HG03457 (cell line): Measurements from ENCODE around the gene DGKI.

ENCODE experiments used
- ATAC-seq: cut with Tn5 transposase; IDR thresholded peaks from one replicate; pipeline ENCODE4 v1.9.1; 2021; ENCODE audit warnings: moderate number of reproducible peaks; ENCODE audit not compliant: unreplicated experiment

The DGKI gene

GRCh38 chr7:137439829-137440825 lies 406.6 kb downstream of the DGKI start:
- ATAC-seq, result no peak

DNA sequence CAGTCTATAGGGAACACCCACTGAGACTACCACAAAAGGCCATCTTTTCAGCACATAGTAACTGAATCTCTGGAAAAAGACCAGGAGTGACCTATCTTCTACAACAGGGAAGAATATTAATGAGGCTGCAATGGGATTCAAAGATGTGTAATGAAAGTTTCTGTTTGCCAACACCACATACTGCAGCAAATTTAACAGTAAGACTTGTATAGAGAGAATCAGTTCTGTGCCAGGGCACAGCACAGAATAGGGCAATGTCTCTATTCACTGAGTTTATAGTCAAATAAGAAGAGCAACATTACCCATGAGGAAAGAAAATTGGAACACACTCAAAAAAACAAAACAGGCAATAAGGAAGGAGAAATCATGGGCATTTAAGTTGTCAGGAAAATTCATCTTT lies 411.8 kb downstream of the DGKI start:
- no peak for ATAC-seq

- ATAC-seq, result no peak
Measured at GRCh38 chr7:137434530-137434929, 412.2 kb downstream of the DGKI start.

- ATAC-seq, result no peak
Measured at GRCh38 chr7:137423321-137423720, 423.5 kb downstream of the DGKI start.

- no peak for ATAC-seq
Measured at GRCh38 chr7:137421366-137421765, 425.4 kb downstream of the DGKI start.

DNA sequence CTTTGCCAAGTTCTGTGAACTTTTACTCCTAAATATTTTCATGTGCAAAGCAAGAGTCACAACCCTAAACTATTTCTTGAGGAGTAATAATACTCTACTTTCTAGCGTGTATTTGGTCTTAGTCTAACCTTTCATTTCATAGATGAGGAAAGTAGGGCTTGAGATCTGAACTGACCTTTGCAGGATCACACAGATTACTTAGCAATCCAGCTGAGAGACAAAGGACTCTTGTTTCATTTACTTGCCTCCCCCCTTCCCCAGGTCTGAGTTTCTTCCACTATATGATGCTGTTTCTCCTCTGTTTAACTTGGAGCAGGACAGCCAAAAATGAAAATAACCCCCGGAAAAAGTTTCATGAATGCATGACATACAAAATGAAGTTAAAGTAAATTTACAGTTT lies 427.9 kb downstream of the DGKI start:
- ATAC-seq, result no peak

DNA sequence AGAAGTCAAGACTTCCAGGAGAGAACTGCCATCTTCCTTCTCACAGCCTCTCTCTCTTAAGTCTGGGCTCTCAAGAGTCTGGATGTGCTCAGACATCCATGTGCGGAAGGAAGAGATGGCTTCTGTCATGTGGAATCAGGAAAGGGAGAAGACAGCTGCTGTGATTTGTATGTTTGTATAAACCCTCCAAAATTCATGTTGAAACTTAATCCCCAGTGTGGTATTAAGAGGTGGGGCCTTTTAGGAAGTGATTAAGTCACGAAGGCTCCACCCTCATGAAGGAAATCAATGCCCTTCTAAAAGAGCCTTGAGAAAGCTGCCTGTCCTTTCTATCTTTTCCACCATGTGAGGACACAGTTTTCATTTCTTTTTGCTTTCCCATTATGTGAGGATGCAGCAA lies 429.3 kb downstream of the DGKI start:
- no peak for ATAC-seq

DNA sequence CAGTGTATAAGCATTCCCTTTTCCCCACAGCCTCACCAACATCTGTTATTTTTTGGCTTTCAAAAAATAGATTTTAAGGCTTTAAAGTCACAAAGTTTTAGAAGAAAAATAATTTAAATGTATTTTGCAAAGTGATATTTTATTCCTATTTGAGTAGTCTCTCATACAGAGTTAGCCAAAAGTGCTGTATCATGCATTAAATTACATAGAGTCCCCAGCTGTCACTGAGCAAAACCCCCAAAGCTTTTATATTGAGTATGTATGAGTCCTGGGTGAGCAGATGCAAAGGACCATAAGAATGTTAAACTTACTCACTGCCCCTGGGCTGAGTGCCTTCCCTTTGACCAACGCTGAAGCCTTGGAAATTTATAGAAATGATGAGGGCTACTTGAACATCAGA lies 432.9 kb downstream of the DGKI start:
- ATAC-seq, result no peak

DNA sequence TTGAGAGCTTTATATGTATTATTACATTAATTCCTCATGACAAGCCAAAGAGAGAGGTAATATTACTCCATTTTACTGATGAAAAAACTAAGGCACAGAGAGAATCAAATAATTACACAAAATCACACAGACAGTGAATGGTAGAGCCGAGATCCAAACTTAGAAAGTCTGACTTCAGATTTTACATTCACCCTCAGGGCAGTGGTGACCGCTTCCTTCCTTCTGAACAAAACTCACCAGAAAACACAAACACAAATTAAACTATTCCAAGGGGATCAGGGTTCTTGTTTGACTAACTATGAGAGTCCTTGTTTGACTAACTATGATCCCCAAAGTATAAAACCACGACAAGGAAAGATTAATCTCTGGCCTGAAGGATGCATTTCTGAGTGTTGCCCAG lies 435.3 kb downstream of the DGKI start:
- ATAC-seq, result no peak

DNA sequence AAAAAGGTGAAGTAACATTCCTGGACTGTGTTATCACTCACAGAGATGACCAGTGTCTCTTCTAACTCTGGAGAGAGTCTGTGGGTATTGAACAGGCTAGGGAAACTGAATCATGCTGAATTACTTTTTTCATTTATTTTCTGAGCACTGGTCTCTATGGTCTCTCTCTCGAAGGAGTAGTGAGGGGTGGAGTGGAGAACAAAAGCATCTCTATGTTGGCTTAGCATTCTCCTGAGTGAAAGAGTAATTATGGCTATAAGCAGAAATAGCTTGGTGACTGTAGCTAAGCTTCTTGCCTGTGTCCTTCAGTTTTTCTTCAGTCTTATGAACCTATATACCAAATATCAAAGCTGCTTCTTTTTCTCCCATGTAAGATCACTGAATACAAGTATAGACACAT lies 438.6 kb downstream of the DGKI start:
- no peak for ATAC-seq

- no peak for ATAC-seq
Measured at GRCh38 chr7:137407078-137407477, 439.7 kb downstream of the DGKI start.

DNA sequence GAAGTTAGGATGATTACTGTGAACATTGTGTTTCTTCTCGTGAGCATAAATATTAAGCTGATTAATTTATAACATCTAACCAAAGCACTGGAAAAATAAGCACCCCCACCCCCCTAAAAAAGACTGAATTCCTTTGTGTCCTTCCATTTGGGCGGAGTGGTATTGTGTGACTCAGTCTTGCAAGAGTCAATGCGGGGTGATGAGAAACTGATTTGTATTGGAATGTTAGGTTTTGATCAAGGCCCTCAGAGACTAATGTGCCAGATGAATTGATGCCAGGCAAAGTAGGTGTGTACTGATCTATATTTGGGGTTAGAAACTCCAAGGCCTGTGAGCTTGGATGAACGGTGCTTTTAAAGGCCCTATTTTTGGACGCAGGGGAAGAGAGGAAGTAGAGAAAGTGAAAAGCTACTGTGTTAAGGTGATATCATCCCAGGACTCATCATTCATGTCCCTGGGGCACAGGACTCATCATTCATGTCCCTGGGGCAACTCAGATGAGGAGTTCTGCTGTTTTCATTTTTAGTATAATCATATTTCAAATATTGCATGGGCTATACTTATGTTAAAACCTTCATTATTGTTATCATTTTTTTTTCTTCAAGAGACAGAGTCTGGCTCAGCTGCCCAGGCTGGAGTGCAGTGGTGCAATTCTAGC lies 442.0 kb downstream of the DGKI start:
- ATAC-seq, result no peak

- no peak for ATAC-seq
Measured at GRCh38 chr7:137403353-137403695, 443.4 kb downstream of the DGKI start.

- no peak for ATAC-seq
Measured at GRCh38 chr7:137402536-137403352, 444.0 kb downstream of the DGKI start.

- no peak for ATAC-seq
Measured at GRCh38 chr7:137399827-137400823, 446.6 kb downstream of the DGKI start.

DNA sequence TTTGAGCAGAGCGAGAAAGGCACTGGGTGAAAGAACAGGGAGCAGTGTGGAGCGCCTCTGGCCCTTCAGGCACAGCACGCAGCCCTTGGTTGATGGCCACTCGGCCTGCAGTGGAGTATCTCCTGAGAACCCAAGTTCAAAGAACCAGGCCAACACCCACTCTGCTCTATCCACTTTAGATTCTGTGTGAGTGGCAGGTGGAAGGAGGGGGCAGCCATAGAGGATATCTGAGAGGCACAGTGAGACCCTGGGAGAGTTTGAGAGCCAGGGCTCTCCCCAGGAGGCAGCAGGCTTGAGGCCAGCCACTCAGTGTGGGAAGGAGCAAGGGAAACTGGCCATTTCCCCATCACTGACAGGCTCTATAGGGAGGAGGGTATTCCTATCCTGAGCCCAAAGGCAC lies 450.7 kb downstream of the DGKI start:
- ATAC-seq, result no peak

GRCh38 chr7:137395420-137395819 lies 451.4 kb downstream of the DGKI start:
- ATAC-seq, result no peak

GRCh38 chr7:137393570-137393969 lies 453.2 kb downstream of the DGKI start:
- no peak for ATAC-seq

GRCh38 chr7:137390076-137390475 lies 456.7 kb downstream of the DGKI start:
- ATAC-seq, result no peak

DNA sequence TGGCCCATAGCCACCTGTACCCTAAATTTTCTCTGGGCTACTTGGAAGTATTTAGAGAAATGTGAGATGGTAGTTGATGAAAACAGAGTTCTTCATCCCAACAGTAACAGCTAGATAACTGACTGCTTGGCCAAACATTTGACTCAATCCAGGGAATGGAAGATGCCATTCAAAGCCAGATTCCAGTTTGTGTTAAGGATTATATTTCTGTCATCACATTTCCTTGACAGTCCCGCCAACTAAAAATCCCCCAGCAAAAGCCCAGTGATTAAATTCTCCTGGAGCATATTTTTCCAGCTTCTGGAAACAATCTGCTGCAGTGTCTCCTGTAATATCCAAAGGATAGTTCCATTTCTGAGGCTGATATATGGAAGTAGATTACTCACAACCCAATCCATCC lies 457.9 kb downstream of the DGKI start:
- no peak for ATAC-seq
